ENCODE results near the gene ZBTB32.
A peak's percentile ranks its signal among the peaks of the same experiment; 100 is the strongest.

ZBTB32 gene

DNA sequence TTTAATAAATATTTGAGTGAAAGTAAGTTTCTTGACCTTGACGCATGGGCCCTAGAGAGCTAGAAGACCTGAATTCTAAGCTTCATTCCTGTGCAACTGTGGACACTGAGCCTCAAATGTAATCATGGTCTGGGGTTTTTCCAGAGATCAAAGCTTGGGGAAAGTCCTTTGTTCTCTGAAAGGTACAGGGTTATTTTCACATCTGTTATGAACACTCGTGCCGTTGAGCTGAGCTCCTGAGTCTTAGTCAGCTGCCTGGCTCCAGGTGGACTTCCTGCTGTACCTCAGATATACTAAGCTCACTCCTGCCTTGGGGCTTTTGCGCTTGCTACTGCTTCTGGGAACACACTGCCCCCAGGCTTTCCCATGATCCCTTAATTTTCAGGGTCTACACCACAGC is 7.5 kb upstream of the ZBTB32 start:
- DNase-seq = no peak

DNA sequence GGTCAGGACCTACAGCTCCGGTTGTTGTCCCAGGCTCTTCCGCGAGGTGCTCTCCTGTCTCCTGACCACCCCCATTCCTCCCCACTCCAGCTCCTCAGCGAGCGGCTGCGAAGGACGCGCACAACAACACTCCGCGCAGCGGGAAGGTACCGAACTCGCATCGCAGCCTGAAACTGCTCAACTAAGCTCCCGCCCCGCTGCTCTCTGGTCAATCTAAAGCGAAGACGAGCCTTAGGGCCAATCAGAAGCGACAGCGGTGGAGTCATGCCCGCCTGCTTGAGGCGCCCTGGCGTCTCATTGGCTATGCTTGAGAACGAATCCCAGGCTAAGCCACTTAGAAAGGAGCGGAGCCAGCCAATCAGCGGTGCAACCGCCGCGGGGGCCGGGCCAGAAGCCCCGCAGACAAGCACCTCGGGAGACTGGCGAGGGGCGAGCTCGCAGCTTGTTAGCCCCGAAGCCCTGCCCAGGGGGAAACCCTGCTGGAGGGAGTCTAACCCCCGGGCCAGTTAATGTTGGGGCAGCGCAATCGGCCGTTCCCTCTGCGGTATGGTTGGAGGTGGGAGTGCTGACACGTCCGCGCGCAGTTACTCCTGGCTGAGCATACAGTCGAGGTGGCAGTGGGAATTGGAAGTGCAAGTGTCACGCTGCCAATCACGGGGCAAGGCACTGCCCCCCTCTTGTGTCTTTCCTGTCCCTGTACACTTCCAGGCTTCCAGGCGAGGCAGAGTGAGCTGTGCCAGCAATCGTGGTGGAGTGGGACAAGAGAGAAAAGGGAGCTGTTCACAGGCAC is 1.9 kb upstream of the ZBTB32 start:
- peak; percentile 79 for DNase-seq

DNA sequence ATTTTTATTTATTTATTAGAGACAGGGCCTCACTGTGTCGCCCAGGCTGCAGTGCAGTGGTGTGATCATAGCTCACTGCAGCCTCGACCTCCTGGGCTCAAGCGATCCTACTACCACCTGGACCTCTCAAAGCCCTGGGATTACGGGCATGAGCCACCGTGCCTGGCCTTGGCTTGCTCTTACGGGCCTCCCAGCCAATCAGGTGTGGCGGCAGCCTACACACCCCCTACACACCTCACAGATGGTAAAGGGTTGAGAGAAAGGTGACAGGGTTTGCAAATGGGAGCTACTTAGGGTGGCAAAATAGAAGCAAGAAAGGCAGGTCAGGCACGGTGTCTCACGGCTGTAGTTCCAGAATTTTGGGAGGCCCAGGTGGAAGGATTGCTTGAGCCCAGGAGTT is 1.0 kb upstream of the ZBTB32 start:
- no peak for DNase-seq

DNA sequence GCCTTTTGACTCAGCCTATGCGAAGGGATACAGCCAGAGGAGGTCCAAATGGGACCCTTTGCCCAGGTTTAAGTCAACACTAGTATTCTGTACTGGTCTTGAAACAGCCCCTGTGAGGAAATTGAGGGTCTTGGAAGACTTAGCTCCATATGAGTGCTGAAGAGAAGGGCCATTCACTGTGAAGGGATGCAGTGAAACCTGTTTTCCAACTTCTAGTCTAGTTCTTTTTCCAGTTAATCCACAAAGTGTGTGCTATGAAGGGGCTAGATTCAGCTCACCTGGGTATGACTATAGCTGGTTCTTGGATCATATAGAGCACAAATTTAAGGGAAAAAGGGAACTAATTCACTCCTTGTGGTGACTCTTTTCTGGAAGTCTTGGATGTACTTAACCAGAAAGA is 4.0 kb downstream of the ZBTB32 start:
- no peak for DNase-seq

DNA sequence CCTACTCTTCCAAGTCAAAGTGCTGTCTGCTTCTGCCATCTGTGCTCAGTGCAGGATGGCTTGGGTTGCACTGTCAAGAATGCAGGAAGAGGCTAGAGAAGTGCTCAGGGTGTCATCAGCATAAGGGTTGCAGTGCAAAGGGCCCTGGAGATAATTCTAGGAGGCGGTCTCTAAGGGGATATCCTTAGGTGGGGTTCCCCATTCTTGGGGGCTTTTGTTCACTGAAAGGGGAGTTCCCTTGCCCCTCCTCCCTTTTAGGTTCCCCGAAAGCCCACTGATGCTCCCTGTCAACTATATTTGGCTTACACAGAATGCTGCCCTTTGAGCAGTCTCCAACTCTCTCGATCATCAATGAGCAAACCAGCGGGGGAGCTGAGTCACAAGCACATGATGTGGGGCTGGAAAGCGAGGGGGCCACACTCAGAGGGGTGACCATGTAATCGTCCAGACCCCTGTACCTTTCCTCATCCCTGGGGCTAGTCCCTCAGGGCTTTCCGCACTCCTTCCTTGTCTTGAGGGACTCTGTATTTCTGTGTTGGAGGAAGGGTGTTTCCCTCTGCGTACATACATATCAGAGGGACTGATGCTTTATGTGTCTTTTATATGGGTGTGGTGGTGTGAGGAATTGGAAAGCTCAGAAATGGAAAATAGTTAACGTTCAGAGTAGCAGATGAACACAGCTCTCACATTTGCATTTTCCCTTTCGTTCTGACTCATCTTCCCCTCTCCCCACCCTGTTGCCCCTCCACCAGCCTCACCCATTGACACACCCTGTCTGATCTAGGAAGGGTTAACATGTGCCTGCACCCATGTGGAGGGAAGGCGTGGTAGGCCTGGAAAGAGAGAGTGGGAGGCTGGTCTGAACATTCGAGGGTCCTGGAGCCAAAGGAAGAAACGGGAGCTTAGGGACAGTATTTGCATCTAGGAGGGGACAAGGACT is 6.7 kb downstream of the ZBTB32 start:
- no peak for DNase-seq

DNA sequence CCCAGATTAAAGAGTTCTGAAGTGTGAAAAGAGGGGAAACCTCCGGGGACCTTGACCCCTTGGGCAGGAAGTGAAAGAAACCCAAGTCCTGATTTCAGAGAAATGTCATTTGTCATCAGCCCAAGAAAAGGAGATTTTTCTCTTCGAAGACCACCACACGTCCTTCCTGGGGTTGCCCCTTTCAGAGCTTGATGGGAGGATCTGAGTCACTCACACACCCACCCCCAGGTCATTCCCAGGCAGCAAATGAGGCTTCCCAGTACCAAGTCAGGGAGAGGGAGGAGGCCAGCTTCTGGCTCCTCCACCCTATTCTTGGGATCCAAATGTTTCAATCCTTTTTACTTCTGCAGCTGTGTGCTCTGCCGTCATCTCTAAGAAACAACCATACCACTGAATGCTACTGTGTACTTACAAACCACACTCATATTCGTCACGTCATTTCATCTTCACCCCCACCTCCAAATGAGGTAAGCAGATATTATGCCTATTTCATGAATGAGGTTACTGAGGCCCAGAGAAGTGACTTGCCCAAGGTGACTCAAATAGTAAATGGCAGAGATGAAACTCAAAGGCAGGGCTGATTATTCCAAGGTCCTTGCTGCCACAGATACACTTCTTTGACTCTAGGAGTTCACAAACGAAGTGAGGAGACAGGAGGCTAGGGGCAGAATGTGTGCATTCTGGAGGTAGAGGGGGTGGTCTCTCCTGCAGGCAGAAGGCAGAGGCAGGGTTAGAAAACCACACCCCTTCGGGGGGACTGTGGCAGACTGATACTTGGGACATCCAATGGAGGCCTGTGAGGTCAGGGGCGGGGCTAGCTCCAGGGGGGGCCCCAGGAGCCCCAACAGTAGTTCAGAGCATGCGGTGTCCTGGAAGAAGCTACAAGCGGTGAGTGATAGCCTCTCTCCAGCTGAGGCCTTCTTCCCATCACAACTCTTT is 8.5 kb downstream of the ZBTB32 start:
- DNase-seq = no peak

DNA sequence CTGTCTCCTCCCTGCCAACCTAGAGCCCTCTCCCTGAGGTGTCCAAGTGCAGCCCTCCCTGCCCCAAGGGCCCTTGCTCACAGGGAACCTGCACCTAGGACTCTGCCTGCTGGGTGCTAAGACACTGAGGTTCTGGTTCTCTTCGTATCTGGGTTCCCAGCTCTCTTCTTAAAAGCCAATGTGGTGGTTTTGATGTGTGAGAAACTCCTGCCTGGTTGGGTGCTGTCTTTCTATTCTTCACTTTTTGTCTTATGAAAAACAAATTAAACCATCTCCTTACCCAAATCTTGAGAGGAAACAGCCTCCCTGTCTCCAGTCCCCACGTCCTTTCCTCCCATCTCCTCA is 9.1 kb downstream of the ZBTB32 start:
- no peak for DNase-seq

DNA sequence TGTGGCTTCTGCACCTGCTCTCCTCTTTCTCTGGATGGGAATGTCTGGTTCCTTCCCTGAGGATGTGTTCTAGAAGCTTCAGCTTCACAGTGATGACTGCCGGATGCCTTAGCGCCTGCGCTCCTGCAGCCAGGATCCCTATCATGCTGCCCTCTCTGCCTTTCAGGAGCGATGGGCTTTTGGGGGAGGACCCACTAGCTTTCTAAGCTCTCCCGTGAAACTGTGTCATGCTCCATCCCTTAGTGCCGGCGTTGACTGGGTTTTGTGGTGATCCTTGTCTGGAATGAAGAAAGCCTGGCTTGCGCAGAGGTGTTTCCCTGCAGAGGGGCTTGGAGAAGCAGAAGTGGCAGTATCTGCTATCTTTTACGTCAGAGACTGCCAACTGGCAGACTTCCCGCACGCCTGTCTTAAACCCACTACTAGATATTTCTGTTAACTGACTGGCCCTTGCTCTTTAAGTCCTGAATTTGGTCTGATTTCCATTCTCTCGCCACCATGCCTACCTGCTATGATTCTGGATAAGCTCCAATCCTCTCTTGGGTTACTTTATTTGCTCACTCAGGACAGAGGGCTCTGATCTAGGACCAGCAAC is 9.6 kb downstream of the ZBTB32 start:
- DNase-seq = no peak

DNA sequence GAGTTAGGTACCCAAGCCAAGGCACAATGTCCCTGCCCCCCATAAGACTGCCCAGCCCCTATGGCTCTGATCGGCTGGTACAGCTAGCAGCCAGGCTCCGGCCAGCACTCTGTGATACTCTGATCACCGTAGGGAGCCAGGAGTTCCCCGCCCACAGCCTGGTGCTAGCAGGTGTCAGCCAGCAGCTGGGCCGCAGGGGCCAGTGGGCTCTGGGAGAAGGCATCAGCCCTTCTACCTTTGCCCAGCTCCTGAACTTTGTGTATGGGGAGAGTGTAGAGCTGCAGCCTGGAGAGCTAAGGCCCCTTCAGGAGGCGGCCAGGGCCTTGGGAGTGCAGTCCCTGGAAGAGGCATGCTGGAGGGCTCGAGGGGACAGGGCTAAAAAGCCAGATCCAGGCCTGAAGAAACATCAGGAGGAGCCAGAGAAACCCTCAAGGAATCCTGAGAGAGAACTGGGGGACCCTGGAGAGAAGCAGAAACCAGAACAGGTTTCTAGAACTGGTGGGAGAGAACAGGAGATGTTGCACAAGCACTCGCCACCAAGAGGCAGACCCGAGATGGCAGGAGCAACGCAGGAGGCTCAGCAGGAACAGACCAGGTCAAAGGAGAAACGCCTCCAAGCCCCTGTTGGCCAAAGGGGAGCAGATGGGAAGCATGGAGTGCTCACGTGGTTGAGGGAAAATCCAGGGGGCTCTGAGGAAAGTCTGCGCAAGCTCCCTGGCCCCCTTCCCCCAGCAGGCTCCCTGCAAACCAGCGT is 10.4 kb downstream of the ZBTB32 start:
- DNase-seq = no peak

DNA sequence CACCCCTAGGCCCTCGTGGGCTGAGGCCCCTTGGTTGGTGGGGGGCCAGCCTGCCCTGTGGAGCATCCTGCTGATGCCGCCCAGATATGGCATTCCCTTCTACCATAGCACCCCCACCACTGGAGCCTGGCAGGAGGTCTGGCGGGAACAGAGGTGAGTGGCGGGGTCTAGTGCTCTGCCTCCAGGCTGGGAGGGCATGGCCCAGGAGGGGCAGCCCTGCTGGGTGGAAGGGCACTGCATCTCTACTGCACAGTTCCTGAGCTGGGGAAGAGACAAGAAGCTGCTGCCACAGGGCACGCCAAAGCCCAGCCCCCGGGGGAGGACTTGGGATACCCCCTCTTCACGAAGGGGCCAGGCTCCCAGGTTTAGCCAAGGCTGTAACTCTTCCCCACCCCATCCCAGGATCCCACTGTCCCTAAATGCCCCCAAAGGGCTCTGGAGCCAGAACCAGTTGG is 11.0 kb downstream of the ZBTB32 start:
- DNase-seq = no peak

DNA sequence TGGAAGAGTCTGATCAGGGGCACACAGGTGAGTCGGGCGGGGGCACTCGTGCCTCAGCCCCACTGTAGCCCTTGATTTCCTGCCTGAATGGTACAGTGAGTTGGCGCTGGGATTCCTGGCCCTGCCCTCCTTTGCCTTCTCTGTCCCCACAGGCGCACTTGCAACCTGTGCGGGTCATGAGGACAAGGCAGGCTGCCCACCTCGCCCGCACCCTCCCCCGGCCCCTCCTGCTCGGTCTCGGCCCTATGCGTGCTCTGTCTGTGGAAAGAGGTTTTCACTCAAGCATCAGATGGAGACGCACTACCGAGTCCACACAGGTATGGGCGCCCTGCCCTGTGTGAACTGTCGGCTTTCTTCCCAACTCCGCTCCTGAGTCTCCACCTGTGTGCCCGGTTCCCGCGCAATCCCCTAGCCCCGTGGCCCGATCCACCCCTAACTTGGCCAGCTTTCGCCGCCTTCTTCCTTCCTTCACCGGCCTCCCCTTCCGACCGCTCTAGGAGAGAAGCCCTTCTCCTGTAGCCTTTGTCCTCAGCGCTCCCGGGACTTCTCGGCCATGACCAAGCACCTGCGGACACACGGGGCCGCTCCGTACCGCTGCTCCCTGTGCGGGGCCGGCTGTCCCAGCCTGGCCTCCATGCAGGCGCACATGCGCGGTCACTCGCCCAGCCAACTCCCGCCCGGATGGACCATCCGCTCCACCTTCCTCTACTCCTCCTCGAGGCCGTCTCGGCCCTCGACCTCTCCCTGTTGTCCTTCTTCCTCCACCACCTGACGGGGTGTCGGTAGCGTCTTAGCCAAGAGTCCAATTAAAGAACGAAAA is 11.8 kb downstream of the ZBTB32 start:
- no peak for DNase-seq

DNA sequence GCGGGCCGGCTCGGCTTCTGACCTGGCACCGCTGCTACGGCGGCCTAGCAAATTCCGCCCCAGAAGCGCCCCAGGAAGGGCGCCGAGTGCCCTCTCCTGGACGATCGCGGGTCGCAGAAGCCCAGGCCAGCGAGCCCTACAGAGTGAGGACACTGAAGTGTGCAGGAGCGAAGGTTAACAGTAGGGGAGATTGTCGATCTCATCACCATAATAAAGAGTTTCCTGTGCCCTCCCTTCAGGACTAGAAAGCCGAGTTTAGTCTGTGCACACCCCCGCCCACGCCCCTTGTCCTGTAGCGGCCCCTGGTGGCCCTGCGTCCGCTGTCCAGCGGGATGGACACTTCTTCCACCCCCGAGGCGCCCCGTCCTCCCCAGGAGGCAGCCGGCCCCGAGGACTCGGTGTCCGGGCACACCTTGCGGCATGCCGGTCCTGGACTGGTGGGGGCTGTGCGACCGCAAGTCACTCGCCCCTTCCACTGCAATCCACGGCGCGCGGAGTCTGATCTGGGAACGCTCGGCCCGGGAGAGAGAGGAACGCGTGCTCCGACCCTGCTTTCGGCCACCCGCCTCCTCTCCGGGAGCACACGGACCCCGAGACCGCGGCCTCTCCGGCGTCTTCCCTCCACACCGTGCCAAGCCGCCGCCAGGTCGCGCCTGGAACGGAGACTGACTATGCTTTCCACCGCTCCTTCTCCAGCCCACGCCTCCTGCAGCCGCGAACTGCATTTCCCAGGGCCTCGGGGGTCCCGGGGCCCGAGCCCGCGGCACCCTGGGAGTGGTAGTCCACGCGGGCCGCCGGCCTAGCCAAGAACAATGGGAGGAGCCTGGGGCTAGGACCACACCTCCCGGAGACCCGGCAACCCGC is 12.7 kb downstream of the ZBTB32 start:
- DNase-seq = peak; percentile 22

DNA sequence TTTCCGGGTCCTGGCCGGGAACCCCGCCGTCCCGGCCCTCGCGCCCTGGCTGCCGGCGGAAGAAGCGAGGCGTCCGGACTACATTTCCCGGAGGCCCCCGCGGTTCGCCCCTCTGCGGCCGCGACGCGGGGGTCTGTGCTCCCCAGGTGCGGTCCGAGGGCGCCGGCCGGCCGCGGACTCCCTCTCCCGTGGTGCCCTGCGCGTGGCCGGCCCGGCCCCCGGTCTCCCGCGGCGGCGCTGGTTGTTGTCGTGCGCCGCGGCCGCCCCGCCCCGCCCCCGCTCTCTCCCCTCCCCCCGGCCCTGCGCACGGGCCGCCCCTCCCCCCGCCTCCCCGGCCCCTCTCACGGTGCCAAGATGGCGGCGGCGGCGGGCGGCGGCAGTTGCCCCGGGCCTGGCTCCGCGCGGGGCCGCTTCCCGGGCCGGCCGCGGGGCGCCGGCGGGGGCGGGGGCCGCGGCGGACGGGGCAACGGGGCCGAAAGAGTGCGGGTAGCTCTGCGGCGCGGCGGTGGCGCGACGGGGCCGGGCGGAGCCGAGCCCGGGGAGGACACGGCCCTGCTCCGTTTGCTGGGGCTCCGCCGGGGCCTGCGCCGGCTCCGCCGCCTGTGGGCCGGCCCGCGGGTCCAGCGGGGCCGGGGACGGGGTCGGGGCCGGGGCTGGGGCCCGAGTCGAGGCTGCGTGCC is 13.4 kb downstream of the ZBTB32 start, which contains the start of gene KMT2B:
KMT2B (plus strand) TSS at position 339 of the 680 bp plus-strand sequence; CDS start at position 355, 16 bp downstream.
- DNase-seq = peak; percentile 93

DNA sequence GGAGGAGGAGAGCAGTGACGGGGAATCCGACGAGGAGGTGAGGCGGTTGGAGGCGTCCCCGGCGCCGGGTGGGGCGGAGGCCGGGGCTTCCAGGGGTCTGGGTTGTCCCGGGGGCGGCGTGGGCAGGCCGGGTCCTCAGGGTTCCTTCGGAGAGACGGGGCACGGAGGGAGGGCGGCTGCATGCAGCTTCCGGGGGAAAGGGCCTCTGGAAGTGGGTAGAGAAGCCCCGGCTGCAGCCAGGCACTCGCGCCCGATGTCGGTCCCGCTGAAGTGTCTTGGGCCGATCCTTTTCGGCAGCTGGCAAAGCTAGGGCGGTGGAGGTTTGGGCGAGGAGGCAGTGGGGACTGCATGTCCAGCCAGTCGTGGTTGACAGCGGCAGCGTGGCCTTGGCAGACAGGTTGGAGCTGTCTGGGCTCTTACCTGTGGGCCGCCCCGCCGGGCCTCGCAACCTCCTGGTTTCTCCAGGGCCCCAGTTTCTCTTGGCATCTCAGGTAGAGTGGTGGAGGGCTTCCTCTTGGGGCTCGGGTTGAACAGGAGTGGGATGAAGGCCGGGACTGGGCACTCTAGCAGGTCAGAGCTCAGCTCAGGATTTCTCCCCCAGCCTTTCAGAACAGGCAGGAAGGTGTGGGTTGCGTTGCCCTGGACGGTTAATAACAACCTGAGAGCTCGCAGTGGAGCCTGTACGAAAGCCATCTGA is 14.1 kb downstream of the ZBTB32 start:
- no peak for DNase-seq

DNA sequence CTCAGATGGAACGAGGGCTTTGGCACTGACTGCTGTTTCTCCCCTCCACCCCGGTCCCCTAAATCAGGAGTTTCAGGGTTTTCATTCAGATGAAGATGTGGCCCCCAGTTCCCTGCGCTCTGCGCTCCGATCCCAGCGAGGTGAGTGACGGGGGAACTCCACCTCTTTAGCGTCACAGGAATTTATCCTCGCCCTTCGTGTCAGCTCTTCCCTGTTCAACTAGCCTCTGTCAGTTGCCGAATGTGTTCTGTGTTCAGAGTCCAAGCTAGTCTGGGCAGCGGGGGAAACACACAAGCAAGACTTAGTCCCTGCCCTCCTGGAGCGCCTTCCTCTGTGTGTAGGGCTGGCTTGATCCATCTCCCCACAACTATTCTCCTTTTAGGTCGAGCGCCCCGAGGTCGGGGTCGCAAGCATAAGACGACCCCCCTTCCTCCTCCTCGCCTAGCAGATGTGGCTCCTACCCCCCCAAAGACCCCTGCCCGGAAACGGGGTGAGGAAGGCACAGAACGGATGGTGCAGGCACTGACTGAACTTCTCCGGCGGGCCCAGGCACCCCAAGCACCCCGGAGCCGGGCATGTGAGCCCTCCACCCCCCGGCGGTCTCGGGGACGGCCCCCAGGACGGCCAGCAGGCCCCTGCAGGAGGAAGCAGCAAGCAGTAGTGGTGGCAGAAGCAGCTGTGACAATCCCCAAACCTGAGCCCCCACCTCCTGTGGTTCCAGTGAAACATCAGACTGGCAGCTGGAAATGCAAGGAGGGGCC is 15.2 kb downstream of the ZBTB32 start:
- DNase-seq = no peak

DNA sequence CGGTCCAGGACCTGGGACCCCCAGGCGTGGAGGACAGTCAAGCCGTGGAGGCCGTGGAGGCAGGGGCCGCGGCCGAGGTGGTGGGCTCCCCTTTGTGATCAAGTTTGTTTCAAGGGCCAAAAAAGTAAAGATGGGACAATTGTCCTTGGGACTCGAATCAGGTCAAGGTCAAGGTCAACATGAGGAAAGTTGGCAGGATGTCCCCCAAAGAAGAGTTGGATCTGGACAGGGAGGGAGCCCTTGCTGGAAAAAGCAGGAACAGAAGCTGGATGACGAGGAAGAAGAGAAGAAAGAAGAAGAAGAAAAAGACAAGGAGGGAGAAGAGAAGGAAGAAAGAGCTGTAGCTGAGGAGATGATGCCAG is 15.8 kb downstream of the ZBTB32 start:
- DNase-seq = no peak

DNA sequence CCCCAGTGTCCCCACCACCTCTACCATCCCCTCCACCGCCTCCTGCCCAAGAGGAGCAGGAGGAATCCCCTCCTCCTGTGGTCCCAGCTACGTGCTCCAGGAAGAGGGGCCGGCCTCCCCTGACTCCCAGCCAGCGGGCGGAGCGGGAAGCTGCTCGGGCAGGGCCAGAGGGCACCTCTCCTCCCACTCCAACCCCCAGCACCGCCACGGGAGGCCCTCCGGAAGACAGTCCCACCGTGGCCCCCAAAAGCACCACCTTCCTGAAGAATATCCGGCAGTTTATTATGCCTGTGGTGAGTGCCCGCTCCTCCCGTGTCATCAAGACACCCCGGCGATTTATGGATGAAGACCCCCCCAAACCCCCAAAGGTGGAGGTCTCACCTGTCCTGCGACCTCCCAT is 16.3 kb downstream of the ZBTB32 start:
- no peak for DNase-seq

DNA sequence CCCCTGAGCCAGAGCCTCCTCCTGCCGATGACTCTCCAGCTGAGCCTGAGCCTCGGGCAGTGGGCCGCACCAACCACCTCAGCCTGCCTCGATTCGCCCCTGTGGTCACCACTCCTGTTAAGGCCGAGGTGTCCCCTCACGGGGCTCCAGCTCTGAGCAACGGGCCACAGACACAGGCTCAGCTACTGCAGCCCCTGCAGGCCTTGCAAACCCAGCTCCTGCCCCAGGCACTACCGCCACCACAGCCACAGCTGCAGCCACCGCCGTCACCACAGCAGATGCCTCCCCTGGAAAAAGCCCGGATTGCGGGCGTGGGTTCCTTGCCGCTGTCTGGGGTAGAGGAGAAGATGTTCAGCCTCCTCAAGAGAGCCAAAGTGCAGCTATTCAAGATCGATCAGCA is 17.0 kb downstream of the ZBTB32 start:
- DNase-seq = no peak

Measured in NCI-H1048 (cell line).